GM21737 (cell line): Measurements from ENCODE around the gene GBA3.

Experiments used
- ATAC-seq: cut with Tn5 transposase; IDR thresholded peaks from one replicate; pipeline ENCODE4 v1.9.1; 2021; ENCODE audit warnings: mild to moderate bottlenecking, moderate library complexity; ENCODE audit not compliant: unreplicated experiment

Gene GBA3

GRCh38 chr4:22692736-22693135 is at the start of gene GBA3:
Gene GBA3, plus strand, starts transcription at chr4:22692937.
- ATAC-seq: no peak

GRCh38 chr4:22643952-22644351 is 48.8 kb upstream of the GBA3 start:
- ATAC-seq: no peak

GRCh38 chr4:22645481-22646182 is 47.1 kb upstream of the GBA3 start:
- ATAC-seq: no peak

GRCh38 chr4:22648996-22649395 is 43.7 kb upstream of the GBA3 start:
- no peak for ATAC-seq

- no peak for ATAC-seq
Measured at GRCh38 chr4:22650771-22651170, 42.0 kb upstream of the GBA3 start.

- ATAC-seq: no peak
Measured at GRCh38 chr4:22653752-22654151, 39.0 kb upstream of the GBA3 start.

- no peak for ATAC-seq
Measured at GRCh38 chr4:22661443-22661842, 31.3 kb upstream of the GBA3 start.

GRCh38 chr4:22667332-22667940 is 25.3 kb upstream of the GBA3 start:
- ATAC-seq: no peak

- ATAC-seq: no peak
Measured at GRCh38 chr4:22668301-22668700, 24.4 kb upstream of the GBA3 start.

GRCh38 chr4:22668702-22669101 is 24.0 kb upstream of the GBA3 start:
- ATAC-seq: no peak

- no peak for ATAC-seq
Measured at GRCh38 chr4:22670956-22671355, 21.8 kb upstream of the GBA3 start.

GRCh38 chr4:22672519-22672918 is 20.2 kb upstream of the GBA3 start:
- no peak for ATAC-seq

GRCh38 chr4:22672944-22673343 is 19.8 kb upstream of the GBA3 start:
- no peak for ATAC-seq

GRCh38 chr4:22674700-22675099 is 18.0 kb upstream of the GBA3 start:
- ATAC-seq: no peak

GRCh38 chr4:22676063-22676462 is 16.7 kb upstream of the GBA3 start:
- no peak for ATAC-seq

GRCh38 chr4:22677780-22678179 is 15.0 kb upstream of the GBA3 start:
- ATAC-seq: no peak

GRCh38 chr4:22678940-22679854 is 13.5 kb upstream of the GBA3 start:
- no peak for ATAC-seq

GRCh38 chr4:22680065-22680642 is 12.6 kb upstream of the GBA3 start:
- no peak for ATAC-seq

- no peak for ATAC-seq
Measured at GRCh38 chr4:22683726-22684125, 9.0 kb upstream of the GBA3 start.

- ATAC-seq: no peak
Measured at GRCh38 chr4:22686141-22686540, 6.6 kb upstream of the GBA3 start.

GRCh38 chr4:22688236-22688635 is 4.5 kb upstream of the GBA3 start:
- no peak for ATAC-seq
